Left lobe of liver (tissue), 2 donors: ENCODE data around the gene CDC25C. TPM values are rescaled to one million over a fixed set of nuclear protein-coding genes. Genes with fewer than 3 reads are reported as not detected.

Source experiments
- ATAC-seq: fragments of 200-7000 bp; cut with Tn5 transposase; one replicate; pipeline ENCODE4 v1.9.1; 2020; ENCODE audit warnings: mild to moderate bottlenecking, moderate library complexity
- DNase-seq: peaks from one replicate; pipeline ENCODE4 v3.0.0-alpha.2; 2020; ENCODE audit warnings: low spot score
- total RNA-seq: library from RNA; stranded (reverse); gene quantifications from one replicate; pipeline ENCODE4 v1.2.1, GENCODE V29; 2021
- donor health status: DM: no; HTN: no; CAD: no; lungs with moderate emphysema.
- donor health status: DM: no; HTN: yes; CAD: no.

The CDC25C gene
- total RNA-seq: not detected

- DNase-seq (peak; percentile 97), ATAC-seq (peak; percentile 99)
Measured at GRCh38 chr5:138331449-138332368, at the start of gene CDC25C. TSS of gene CDC25C (minus strand) at chr5:138331804. CDS start at chr5:138331180, 624 bp downstream.

- no peak for ATAC-seq
Measured at GRCh38 chr5:138372653-138373052, 41.0 kb upstream of the CDC25C start.

DNA sequence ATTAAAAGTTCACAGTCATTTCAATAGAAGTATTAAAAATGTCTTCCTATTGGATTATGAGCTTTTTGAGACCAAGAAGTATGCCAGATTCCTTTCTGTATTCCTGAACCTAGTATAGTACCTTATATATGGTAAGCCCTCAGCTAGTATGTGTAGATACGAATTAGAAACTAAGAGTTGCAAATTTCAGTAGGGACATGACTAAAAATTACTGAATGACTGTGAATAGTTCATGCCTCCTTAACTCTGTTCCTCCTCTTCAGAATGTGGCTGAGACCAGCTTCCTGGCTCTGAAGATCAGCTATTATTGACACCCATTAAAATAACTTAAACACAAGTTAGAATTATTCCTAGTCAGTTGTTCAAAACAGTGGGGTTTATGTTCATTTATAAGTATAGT lies 40.6 kb upstream of the CDC25C start:
- ATAC-seq: no peak
- no peak for DNase-seq

More at GRCh38 chr5:138372653-138373052, 41.0 kb upstream of the CDC25C start:
- no peak for DNase-seq

- DNase-seq (no peak), ATAC-seq (no peak)
Measured at GRCh38 chr5:138371454-138371853, 39.9 kb upstream of the CDC25C start.

DNA sequence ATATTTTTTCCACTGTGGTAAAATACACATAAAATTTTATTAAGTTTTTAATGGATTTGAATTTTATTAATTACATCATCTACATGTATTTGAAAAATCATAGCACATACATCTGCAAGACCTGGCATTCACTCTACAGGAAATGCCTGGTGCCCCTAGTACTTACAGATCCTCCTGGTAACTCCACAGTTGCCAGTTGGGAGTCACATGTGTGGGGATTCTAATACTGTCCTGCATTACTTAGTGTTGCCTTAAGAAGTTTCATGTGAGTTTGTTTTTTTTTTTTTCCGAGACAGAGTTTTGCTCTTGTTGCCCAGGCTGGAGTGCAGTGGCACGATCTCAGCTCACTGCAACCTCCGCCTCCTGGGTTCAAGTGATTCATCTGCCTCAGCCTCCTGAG lies 38.9 kb upstream of the CDC25C start:
- ATAC-seq (no peak), DNase-seq (no peak)

- no peak for DNase-seq
- peak; percentile 23 for ATAC-seq
Measured at GRCh38 chr5:138369706-138370105, 38.1 kb upstream of the CDC25C start.

- ATAC-seq (peak; percentile 45), DNase-seq (no peak)
Measured at GRCh38 chr5:138369261-138369660, 37.7 kb upstream of the CDC25C start.

- DNase-seq: no peak
- no peak for ATAC-seq
Measured at GRCh38 chr5:138366632-138367382, 35.2 kb upstream of the CDC25C start.

- DNase-seq (no peak), ATAC-seq (no peak)
Measured at GRCh38 chr5:138364576-138364975, 33.0 kb upstream of the CDC25C start.

GRCh38 chr5:138360941-138361452 lies 29.4 kb upstream of the CDC25C start:
- ATAC-seq: no peak
- DNase-seq: no peak

DNA sequence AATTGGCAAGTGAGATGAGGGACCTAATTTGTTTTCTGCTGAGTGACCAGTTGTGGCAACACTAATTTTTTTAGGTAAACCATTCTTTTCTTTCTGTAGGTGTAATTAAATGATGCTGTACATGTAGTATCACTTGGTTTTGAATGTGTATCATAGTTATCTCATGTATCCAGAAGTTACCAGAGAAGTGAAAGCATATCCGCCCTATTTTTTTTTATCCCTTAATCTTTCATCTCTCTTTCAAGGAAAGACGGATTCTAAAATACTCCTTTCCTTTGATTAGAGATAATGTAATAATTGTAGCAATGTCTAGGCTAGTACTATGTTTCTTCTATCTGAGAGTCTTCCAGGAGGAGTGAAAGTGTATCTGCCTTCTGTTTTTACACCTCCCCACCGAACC lies 28.0 kb upstream of the CDC25C start:
- no peak for DNase-seq
- ATAC-seq: no peak

DNA sequence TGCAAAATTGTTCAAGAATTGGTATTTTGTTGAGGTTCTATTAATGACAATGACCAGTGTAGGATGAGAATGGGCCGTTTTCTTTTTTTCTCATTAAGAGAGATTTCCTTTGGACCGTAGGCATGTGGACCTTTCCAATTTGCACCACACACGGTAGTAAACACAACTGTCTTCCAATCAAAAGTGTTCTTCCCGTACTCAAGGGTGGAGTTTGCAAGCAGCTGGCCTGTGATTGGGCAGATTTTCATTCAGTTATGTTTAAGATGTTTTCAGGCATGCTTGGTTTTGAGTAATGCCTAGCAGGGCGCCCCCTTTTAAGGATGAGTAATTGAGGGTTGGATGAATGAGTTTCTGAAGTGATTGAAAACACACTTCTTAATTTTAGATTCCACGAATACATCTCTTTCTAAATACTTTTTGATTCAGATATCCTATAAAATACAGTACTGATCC lies 23.3 kb upstream of the CDC25C start:
- DNase-seq (no peak), ATAC-seq (no peak)

GRCh38 chr5:138354387-138354786 lies 22.8 kb upstream of the CDC25C start:
- DNase-seq (no peak), ATAC-seq (no peak)

GRCh38 chr5:138353560-138354080 lies 22.0 kb upstream of the CDC25C start:
- no peak for DNase-seq
- peak; percentile 43 for ATAC-seq

- ATAC-seq (peak; percentile 66), DNase-seq (peak; percentile 67)
Measured at GRCh38 chr5:138352722-138353559, 21.3 kb upstream of the CDC25C start.

DNA sequence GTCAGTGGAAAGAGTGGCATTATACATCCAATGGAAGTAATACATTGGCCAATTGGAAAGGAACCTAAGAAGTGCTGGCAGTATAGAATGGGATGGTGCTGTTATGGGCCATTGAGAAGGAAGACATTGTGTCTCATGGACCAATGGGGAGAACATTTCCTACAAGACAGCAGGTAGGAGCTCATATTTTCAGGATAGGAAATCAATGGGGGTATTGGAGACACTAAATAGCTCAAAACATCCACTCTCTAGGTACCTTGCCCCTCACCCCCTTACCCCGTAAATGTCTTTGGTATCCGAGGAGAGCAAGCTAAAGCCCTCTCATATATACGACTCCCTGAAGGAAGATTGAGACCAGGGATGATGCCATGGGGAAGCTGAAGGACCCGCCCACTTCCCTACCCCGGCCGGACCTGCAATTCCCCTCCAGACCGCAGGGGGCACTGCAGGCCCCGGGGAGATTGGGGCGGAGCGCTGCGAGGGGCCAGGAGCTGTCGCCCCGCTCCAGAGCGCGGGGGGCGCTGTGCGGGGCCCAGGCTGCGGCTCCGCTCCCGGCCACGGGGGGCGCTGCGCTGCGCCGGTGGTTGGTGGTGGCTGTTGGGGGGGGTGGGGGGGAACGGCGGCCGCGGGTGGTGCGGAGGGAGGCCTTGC lies 20.6 kb upstream of the CDC25C start, which contains the start of gene KDM3B:
Gene KDM3B, plus strand, starts transcription at position 615 of the 651 bp plus-strand sequence. CDS start 111 bp downstream, outside the sequence.
- DNase-seq: peak; percentile 89
- ATAC-seq: peak; percentile 92

DNA sequence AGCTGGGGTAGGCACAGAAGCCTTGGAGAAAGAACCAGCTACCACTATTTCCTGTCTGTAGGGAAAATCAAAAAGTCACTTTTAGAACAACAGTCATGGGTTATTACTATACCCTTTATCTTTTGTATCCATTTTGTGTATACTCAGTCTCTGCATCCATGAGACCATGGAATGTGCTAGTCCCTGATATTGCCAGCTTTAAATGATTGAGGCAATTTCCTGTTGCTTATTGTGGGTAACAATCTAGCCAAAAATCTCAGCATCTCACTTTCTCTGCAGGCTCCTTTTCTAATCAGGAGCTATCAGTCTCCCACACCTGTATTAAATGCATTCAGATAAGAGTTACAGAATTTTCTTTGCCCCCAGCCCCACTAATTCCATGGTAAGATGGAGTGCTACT lies 19.9 kb upstream of the CDC25C start:
- ATAC-seq: no peak
- DNase-seq: no peak

DNA sequence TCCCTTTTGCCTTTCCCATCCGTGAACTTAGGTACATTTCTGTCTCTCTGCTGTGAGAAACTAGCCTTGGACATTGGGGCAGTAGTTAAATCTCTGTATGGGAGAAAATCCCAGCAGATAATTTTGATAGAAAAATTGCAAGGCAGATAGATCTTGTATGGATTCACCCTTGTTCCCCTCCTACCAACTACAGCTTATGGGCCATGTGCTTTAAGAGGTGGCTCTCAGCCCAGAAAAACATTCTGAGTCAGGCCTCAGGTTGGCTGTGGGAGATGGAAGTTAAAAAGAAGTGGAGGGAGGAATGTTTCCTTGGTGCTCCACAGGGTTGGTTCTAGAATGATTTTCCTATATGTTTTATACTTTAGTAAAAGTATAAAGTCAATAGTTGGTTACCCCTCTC lies 19.5 kb upstream of the CDC25C start:
- ATAC-seq (no peak), DNase-seq (no peak)

GRCh38 chr5:138350563-138350890 lies 18.9 kb upstream of the CDC25C start:
- DNase-seq (no peak), ATAC-seq (no peak)
